GM12878 (cell line): ENCODE results near the gene PCNX1. TPM values are rescaled to one million over a fixed set of nuclear protein-coding genes. Genes with fewer than 3 reads are reported as not detected.

Experiments
- ATAC-seq: fragments of 200-7000 bp; cut with Tn5 transposase; 3 replicates; pipeline ENCODE4 v1.9.1; 2020; ENCODE audit warnings: mild to moderate bottlenecking, moderate library complexity
- BruUV-seq: library from RNA; stranded (reverse); fragments of 400-500 nt; replicated peaks from 2 replicates; lab custom pipeline; 2021; lab: Mats Ljungman, UMichigan
- CTCF ChIA-PET: fragments of 300-600 bp; sonication (Branson Sonifier 250); formaldehyde crosslinking; extraction: SDS; loops from one replicate; lab custom pipeline; 2021; ENCODE audit warnings: inconsistent platforms; lab: Yijun Ruan, JAX
- POLR2A ChIA-PET: fragments of 350-600 bp; formaldehyde crosslinking; extraction: SDS; loops from one replicate; lab custom pipeline; 2021; ENCODE audit warnings: inconsistent platforms; lab: Charles Lee
- RAD21 ChIA-PET: fragments of 300-600 bp; sonication (Branson Sonifier 250); formaldehyde crosslinking; loops from one replicate; lab custom pipeline; 2023; ENCODE audit warnings: antibody characterized with exemption; ENCODE audit not compliant: unreplicated experiment; lab: Charles Lee
- SMC1A ChIA-PET: fragments of 300-600 bp; sonication (Branson Sonifier 250); formaldehyde crosslinking; loops from one replicate; lab custom pipeline; 2023; ENCODE audit not compliant: unreplicated experiment, uncharacterized antibody; lab: Charles Lee
- DNase-seq: peaks from one replicate; pipeline ENCODE4 v3.0.0-alpha.2; 2011; ENCODE audit warnings: low read depth, low spot score
- FAIRE-seq: peaks from 3 replicates; lab custom pipeline; 2011; peaks lifted over from hg19 to GRCh38; lab: Jason Lieb, UNC
- H2AFZ ChIP-seq: 2 replicates; pipeline ENCODE4 v1.6.0; 2011; ENCODE audit warnings: low read depth, low read length, control low read depth; ENCODE audit not compliant: control insufficient read depth
- H3K27ac ChIP-seq: 2 replicates; pipeline ENCODE4 v1.5.1; 2011; ENCODE audit warnings: control low read depth; ENCODE audit not compliant: control insufficient read depth, insufficient read depth
- H3K27me3 ChIP-seq, 2 experiments: replicated peaks in 1 of 2; 2 replicates each; pipeline versions ENCODE4 v1.6.0 to v1.6.1; 2011; ENCODE audit warnings: low read length in 1 of 2; ENCODE audit not compliant: control insufficient read depth in 2 of 2, insufficient read depth in 2 of 2
- H3K36me3 ChIP-seq, 2 experiments: 2 replicates each; pipeline ENCODE4 v1.5.1; 2011; ENCODE audit warnings: low read length in 1 of 2; ENCODE audit not compliant: control insufficient read depth in 2 of 2, insufficient read depth in 2 of 2
- H3K4me1 ChIP-seq: 2 replicates; pipeline ENCODE4 v1.6.1; 2011; ENCODE audit warnings: mild to moderate bottlenecking, low read length, moderate library complexity, mixed read lengths; ENCODE audit not compliant: control insufficient read depth, insufficient read depth
- H3K4me2 ChIP-seq: 2 replicates; pipeline ENCODE4 v1.6.0; 2011; ENCODE audit warnings: control low read depth; ENCODE audit not compliant: control insufficient read depth, insufficient read depth
- H3K4me3 ChIP-seq: fragments of 200-600 bp; sonication (generic); 2 replicates; pipeline ENCODE4 v1.5.1; 2016
- H3K79me2 ChIP-seq: 2 replicates; pipeline ENCODE4 v1.6.0; 2011; ENCODE audit warnings: low read length; ENCODE audit not compliant: control insufficient read depth, insufficient read depth
- H3K9ac ChIP-seq: 2 replicates; pipeline ENCODE4 v1.8.0; 2011; ENCODE audit warnings: low read length, control low read depth, mixed read lengths; ENCODE audit not compliant: control insufficient read depth, insufficient read depth
- H3K9me3 ChIP-seq: replicated peaks from 3 replicates; pipeline ENCODE4 v1.5.1; 2011; ENCODE audit warnings: mild to moderate bottlenecking, low read length; ENCODE audit not compliant: control insufficient read depth, insufficient read depth
- H4K20me1 ChIP-seq: 2 replicates; pipeline ENCODE4 v1.6.0; 2011; ENCODE audit not compliant: control insufficient read depth, insufficient read depth
- ATF2 ChIP-seq: IDR thresholded peaks from 2 replicates; pipeline ENCODE4 v1.6.1; 2012; ENCODE audit warnings: low read length, inconsistent platforms
- CTCF ChIP-seq, 3 experiments: IDR thresholded peaks in 2 of 3; conservative IDR thresholded peaks in 1 of 3; 2 replicates each; pipeline ENCODE4 v1.5.1; 2011; ENCODE audit warnings: low read depth in 3 of 3, low read length in 3 of 3, mild to moderate bottlenecking in 3 of 3, control low read depth in 2 of 3, moderate library complexity in 2 of 3, inconsistent platforms in 1 of 3, mixed read lengths in 1 of 3; ENCODE audit not compliant: control insufficient read depth in 2 of 3, insufficient read depth in 1 of 3; ENCODE audit errors: extremely low read depth in 1 of 3
- HSF1 ChIP-seq: fragments of 150-350 bp; IDR thresholded peaks from 2 replicates; pipeline ENCODE4 v1.6.1; 2014; ENCODE audit warnings: mild to moderate bottlenecking, low read depth, low read length
- RAD21 ChIP-seq: IDR thresholded peaks from 2 replicates; pipeline ENCODE4 v1.6.1; 2011; ENCODE audit warnings: mild to moderate bottlenecking, low read depth, low read length, moderate library complexity; ENCODE audit not compliant: insufficient read depth
- SMARCA5 ChIP-seq: fragments of 450-650 bp; IDR thresholded peaks from 2 replicates; pipeline ENCODE4 v1.6.1; 2017; ENCODE audit warnings: mild to moderate bottlenecking
- SMC3 ChIP-seq: IDR thresholded peaks from 2 replicates; pipeline ENCODE4 v1.6.1; 2011; ENCODE audit warnings: low read length, improper control_type of control experiment, borderline replicate concordance
- YY1 ChIP-seq: IDR thresholded peaks from 2 replicates; pipeline ENCODE4 v1.6.1; 2011; ENCODE audit warnings: low read depth, mild to moderate bottlenecking, low read length
- ZNF24 ChIP-seq: fragments of 450-650 bp; IDR thresholded peaks from 2 replicates; pipeline ENCODE4 v1.6.1; 2017; ENCODE audit warnings: antibody characterized with exemption, mild to moderate bottlenecking
- WGBS: methylation state at CpG from one replicate; pipeline ENCODE4 v1.1.6; 2016; ENCODE audit warnings: low lambda C conversion rate; ENCODE audit not compliant: insufficient replicate concordance, insufficient coverage; ENCODE audit errors: missing lambda C conversion rate; 5-methylcytosine and 5-hydroxymethylcytosine counted together
- in situ Hi-C: fragments of 300-500 bp; cut with MboI; formaldehyde crosslinking; loops from 9 replicates; pipeline ENCODE4 v1.14.3; 2018; ENCODE audit warnings: mixed read lengths
- intact Hi-C: fragments of 100-400 bp; cut with micrococcal nuclease; formaldehyde crosslinking; loops from one replicate; pipeline ENCODE4 v1.14.2; 2022; ENCODE audit not compliant: unreplicated experiment
- polyA plus RNA-seq, 11 experiments: library from polyadenylated mRNA; depleted of rRNA in 4 of 11; unstranded in 6 of 11; stranded (reverse) in 5 of 11; fragments of >200 nt; fragmentation: Nextera tagmentation in 4 of 11; fragmentation: Illumina TruSeq in 1 of 11; extraction: Ambion mirVana in 4 of 11; extraction: Trizol in 1 of 11; gene quantifications; 1 replicate in 1 of 11; 2 replicates in 10 of 11; pipeline versions ENCODE4 v1.2.1 to v1.2.3, GENCODE V29; 2011 to 2016; ENCODE audit warnings: inconsistent platforms in 2 of 11, missing spikeins in 2 of 11, low read depth in 1 of 11
- total RNA-seq, 4 experiments: library from RNA; depleted of rRNA in 3 of 4; stranded (reverse); fragments of >200 nt in 3 of 4; fragmentation: Illumina TruSeq in 1 of 4; extraction: Trizol in 1 of 4; gene quantifications; 2 replicates each; pipeline versions ENCODE4 v1.2.1 to v1.2.3, GENCODE V29; 2013 to 2021

The PCNX1 gene
- total and polyA plus RNA-seq, 10 of the 15 experiments (the other 5 are each of a cell fraction or from before 2014, with no cell fraction given) = 4.6 to 53.9 (median 20.5) TPM

- CTCF ChIA-PET = interaction anchor here (0.6 to 8.9 kb wide), 36 partner anchors 8 to 929 kb away, joined by 3 to 160 read pairs (median 4); partner anchors contain the start of genes MAP3K9 and PCNX1
- RAD21 ChIA-PET = interaction anchor here (0.7 to 7.7 kb wide), 17 partner anchors 17 to 870 kb away, joined by 3 to 98 read pairs (median 3); partner anchors contain the start of gene PCNX1
- ATAC-seq = peak; percentile 87
- in situ Hi-C loops = no loop called here
- POLR2A ChIA-PET = interaction anchor here (1.0 to 1.1 kb wide), 3 partner anchors 46 to 146 kb away, joined by 3 read pairs; partner anchors contain the start of gene MAP3K9
- no peak for TF ChIP-seq ATF2
- TF ChIP-seq RAD21 = peak; percentile 84
- peak; percentile 70 for TF ChIP-seq YY1
- TF ChIP-seq SMC3 = peak; percentile 76
- TF ChIP-seq ZNF24 = 0 out of 2 replicates have a peak, but pooled peaks have one; percentile 36
- 0 out of 2 replicates have a peak, but pooled peaks have one; percentile 48 for TF ChIP-seq SMARCA5
- no peak for TF ChIP-seq HSF1
- TF ChIP-seq CTCF (IDR thresholded peaks at IDR 0.05 in 2 of 3, conservative IDR thresholded peaks at IDR 0.05 in 1 of 3; ENCODE audit: control insufficient read depth in 2 of 3, extremely low read depth in 1 of 3, insufficient read depth in 1 of 3, low read depth in 3 of 3, low read length in 3 of 3) = peak; percentile 71 to 74 (median 73)
- TF ChIP-seq, all 136 proteins: peak for 6
- no peak for DNase-seq
- FAIRE-seq = no peak
- 56% methylated on average over 5 of the region's 5 CpGs for WGBS
- no peaks in the 10 kb centered on the region; a peak in 1 of 4 replicates for H3K36me3 ChIP-seq
- no peak overlapping the region for H2AFZ ChIP-seq
- SMC1A ChIA-PET = interaction anchor here (0.7 to 8.2 kb wide), 20 partner anchors 8 to 690 kb away, joined by 3 to 119 read pairs (median 6); partner anchors contain the start of genes MAP3K9 and PCNX1
- no peaks in the 10 kb centered on the region for H3K27me3 ChIP-seq
- H3K4me2 ChIP-seq = no peak overlapping the region
- no peaks in the 10 kb centered on the region; the same call in none of the 2 replicates for H3K79me2 ChIP-seq
- no peaks in the 10 kb centered on the region for H3K9me3 ChIP-seq
- H3K4me1 ChIP-seq = no peaks in the 10 kb centered on the region
- H4K20me1 ChIP-seq = no peaks in the 10 kb centered on the region
- no peak overlapping the region for H3K4me3 ChIP-seq
- no peak overlapping the region for H3K27ac ChIP-seq
- intact Hi-C loops = loop anchor here (1.0 to 5.0 kb wide), 2 partner anchors 49 to 139 kb away; partner anchors contain the start of gene PCNX1
- H3K9ac ChIP-seq = no peak overlapping the region
- BruUV-seq = no TSS peak
Measured at GRCh38 chr14:70955543-70956480, 48.6 kb downstream of the PCNX1 start.
